K562 (cell line): ENCODE results near the gene ANKRD60. TPM values are rescaled to one million over a fixed set of nuclear protein-coding genes. Genes with fewer than 3 reads are reported as not detected.

Experiments
- NFYB ChIP-seq: IDR thresholded peaks from 2 replicates; pipeline ENCODE4 v1.6.1; 2011; ENCODE audit warnings: mild to moderate bottlenecking, moderate library complexity; ENCODE audit not compliant: insufficient read length; ENCODE audit errors: extremely low read depth
- PYGO2 ChIP-seq: fragments of 450-650 bp; IDR thresholded peaks from 2 replicates; pipeline ENCODE4 v1.6.1; 2016; ENCODE audit warnings: mild to moderate bottlenecking, missing genetic modification characterization, moderate library complexity, missing compliant biosample characterization
- SMARCA4 ChIP-seq: fragments of 450-650 bp; IDR thresholded peaks from 2 replicates; pipeline ENCODE4 v1.6.1; 2016
- TRIM28 ChIP-seq: fragments of 450-650 bp; IDR thresholded peaks from 2 replicates; pipeline ENCODE4 v1.6.1; 2017
- ZC3H11A ChIP-seq: IDR thresholded peaks from 2 replicates; pipeline ENCODE4 v1.6.1; 2012; ENCODE audit warnings: low read depth, low read length, improper control_type of control experiment
- polyA plus RNA-seq, 8 experiments: library from polyadenylated mRNA; depleted of rRNA in 4 of 8; stranded (reverse) in 5 of 8; unstranded in 3 of 8; fragments of >200 nt; fragmentation: Nextera tagmentation in 2 of 8; fragmentation: Illumina TruSeq in 1 of 8; extraction: Ambion mirVana in 2 of 8; extraction: Trizol in 1 of 8; gene quantifications; 2 replicates each; pipeline versions ENCODE4 v1.2.1 to v1.2.3, GENCODE V29; 2011 to 2014; ENCODE audit warnings: inconsistent platforms in 1 of 8, missing spikeins in 1 of 8
- total RNA-seq, 7 experiments: library from RNA; depleted of rRNA in 6 of 7; stranded (reverse); fragments of >200 nt in 6 of 7; fragmentation: Illumina TruSeq in 2 of 7; extraction: Trizol in 2 of 7; gene quantifications; 2 replicates each; pipeline versions ENCODE4 v1.2.1 to v1.2.3, GENCODE V29; 2011 to 2021; ENCODE audit warnings: low replicate concordance in 1 of 7
- TF ChIP-seq, protein P1 (sequence below): fragments of 250-450 bp; sonication (Bioruptor Pico); IDR thresholded peaks from 2 replicates; pipeline ENCODE4 v1.5.0; 2022; ENCODE audit warnings: mild to moderate bottlenecking
- TF ChIP-seq, protein P2 (sequence below): fragments of 450-650 bp; IDR thresholded peaks from 2 replicates; pipeline ENCODE4 v1.6.1; 2016
- TF ChIP-seq, protein P3 (sequence below), 2 experiments: fragments of 250-450 bp in 1 of 2; fragments of 450-650 bp in 1 of 2; sonication (Bioruptor Pico) in 1 of 2; IDR thresholded peaks; 2 replicates each; pipeline versions ENCODE4 v1.6.1 to v1.8.0; 2016 to 2021; ENCODE audit warnings: mild to moderate bottlenecking in 2 of 2, moderate library complexity in 2 of 2, missing compliant biosample characterization in 1 of 2, missing genetic modification characterization in 1 of 2
- TF ChIP-seq, protein P4 (sequence below): sonication (generic); formaldehyde crosslinking; IDR thresholded peaks from 2 replicates; pipeline ENCODE4 v1.8.0; 2022; ENCODE audit warnings: mild to moderate bottlenecking, missing genetic modification reagents
- TF ChIP-seq, protein P5 (sequence below), 2 experiments: fragments of 450-650 bp in 1 of 2; sonication (generic) in 1 of 2; formaldehyde crosslinking; conservative IDR thresholded peaks; 2 replicates each; pipeline versions ENCODE4 v1.4.0 to v1.8.1; 2020 to 2022; ENCODE audit warnings: mild to moderate bottlenecking in 1 of 2, missing genetic modification reagents in 1 of 2

Gene ANKRD60
- total and polyA plus RNA-seq, 9 of the 15 experiments (the other 6 are each of a cell fraction or from before 2014, with no cell fraction given): not detected

DNA sequence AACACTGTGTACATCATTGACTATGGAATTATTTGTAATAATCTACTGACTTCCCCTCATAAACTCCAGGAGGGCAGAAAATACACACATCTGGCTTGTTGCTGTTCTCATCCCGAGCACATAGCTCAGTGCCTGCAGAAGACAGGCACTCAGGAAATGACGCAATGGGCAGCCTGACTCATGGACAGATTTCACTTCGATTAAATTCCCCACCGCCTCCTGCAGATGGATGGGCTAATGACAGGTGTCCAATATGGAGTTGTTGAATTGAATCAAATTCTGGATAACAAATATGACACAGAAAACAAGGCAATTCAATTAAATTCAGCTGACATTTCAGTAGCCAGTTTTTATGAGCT lies 9.1 kb downstream of the ANKRD60 start (continued):
- TF ChIP-seq, protein P1, sequence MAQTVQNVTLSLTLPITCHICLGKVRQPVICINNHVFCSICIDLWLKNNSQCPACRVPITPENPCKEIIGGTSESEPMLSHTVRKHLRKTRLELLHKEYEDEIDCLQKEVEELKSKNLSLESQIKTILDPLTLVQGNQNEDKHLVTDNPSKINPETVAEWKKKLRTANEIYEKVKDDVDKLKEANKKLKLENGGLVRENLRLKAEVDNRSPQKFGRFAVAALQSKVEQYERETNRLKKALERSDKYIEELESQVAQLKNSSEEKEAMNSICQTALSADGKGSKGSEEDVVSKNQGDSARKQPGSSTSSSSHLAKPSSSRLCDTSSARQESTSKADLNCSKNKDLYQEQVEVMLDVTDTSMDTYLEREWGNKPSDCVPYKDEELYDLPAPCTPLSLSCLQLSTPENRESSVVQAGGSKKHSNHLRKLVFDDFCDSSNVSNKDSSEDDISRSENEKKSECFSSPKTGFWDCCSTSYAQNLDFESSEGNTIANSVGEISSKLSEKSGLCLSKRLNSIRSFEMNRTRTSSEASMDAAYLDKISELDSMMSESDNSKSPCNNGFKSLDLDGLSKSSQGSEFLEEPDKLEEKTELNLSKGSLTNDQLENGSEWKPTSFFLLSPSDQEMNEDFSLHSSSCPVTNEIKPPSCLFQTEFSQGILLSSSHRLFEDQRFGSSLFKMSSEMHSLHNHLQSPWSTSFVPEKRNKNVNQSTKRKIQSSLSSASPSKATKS (CRISPR knock-in tag): no peak
- TF ChIP-seq, protein P2, sequence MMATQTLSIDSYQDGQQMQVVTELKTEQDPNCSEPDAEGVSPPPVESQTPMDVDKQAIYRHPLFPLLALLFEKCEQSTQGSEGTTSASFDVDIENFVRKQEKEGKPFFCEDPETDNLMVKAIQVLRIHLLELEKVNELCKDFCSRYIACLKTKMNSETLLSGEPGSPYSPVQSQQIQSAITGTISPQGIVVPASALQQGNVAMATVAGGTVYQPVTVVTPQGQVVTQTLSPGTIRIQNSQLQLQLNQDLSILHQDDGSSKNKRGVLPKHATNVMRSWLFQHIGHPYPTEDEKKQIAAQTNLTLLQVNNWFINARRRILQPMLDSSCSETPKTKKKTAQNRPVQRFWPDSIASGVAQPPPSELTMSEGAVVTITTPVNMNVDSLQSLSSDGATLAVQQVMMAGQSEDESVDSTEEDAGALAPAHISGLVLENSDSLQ: 0 out of 2 replicates have a peak, but pooled peaks have one; percentile 8
- TF ChIP-seq, protein P3, sequence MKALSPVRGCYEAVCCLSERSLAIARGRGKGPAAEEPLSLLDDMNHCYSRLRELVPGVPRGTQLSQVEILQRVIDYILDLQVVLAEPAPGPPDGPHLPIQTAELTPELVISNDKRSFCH (CRISPR knock-in tag; IDR thresholded peaks at IDR 0.05): no peak
- TF ChIP-seq, protein P3 (tag; IDR thresholded peaks at IDR 0.05): no peak
- TF ChIP-seq TRIM28 (no peak), PYGO2 (tag) (no peak), NFYB (no peak), ZC3H11A (no peak), SMARCA4 (peak; percentile 29; the same call in 1 of the 2 replicates)
- TF ChIP-seq, protein P4, sequence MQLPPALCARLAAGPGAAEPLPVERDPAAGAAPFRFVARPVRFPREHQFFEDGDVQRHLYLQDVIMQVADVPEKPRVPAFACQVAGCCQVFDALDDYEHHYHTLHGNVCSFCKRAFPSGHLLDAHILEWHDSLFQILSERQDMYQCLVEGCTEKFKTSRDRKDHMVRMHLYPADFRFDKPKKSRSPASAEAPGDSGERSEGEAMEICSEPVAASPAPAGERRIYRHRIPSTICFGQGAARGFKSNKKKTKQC: no peak
- TF ChIP-seq, protein P5, sequence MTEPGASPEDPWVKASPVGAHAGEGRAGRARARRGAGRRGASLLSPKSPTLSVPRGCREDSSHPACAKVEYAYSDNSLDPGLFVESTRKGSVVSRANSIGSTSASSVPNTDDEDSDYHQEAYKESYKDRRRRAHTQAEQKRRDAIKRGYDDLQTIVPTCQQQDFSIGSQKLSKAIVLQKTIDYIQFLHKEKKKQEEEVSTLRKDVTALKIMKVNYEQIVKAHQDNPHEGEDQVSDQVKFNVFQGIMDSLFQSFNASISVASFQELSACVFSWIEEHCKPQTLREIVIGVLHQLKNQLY (CRISPR knock-in tag; conservative IDR thresholded peaks at IDR 0.05): no peak
